Measurements from ENCODE around the gene MMP11.

Gene MMP11

DNA sequence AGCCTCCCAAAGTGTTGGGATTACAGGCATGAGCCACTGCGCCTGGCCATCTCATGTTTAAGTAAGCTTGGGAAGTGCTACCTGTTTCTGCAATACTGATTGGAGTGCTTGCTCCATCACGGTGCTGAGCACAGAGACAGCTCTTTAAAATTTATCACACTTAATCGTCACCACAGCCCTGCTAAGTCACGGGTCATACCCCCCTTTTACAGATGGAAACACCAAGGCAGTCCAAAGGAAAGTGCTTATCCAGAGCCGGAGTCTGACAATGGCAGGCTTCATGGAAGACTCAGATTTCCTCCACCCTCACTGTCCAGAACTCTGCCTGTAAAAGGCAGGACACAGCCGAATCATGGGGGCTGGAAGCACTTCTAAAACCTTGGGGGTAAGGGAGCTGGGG, 12.6 kb upstream of the MMP11 start:
- DNase-seq, result no peak

DNA sequence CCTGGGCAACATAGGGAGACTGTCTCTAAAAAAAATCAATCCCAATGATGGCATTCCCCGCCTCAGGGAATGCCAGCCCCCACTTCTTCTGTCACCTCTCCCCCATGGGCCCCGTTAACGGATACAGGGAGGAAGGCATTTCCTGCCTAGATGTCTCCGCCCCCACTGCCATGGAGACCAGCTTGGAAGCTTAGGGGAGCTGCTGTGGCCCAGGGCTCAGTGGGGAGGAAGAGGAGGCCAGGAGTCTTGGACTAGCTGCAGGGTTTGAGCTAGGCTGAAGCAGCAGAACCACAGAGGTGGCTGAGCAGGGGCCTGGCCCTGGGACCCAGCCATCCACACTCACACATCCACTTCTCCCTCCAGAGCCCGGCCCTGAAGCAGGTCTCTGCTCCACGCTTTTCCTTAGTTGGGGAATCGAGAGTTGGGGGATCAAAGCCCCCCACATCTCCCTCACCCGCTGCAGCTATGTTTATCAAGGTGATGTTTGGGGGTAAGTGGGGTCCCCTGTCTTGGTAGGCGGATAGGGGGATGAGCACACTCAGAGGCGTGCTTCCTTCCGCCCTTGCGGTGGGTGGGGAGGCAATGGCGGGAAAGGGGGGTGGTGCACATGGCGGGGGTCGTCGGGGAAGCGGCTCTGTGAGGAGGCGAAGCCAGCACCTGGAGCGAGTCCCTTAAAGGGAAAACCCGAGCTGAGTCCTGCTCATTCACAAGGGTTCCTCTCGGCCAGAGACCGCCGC, 9.6 kb upstream of the MMP11 start, which contains the start of gene C22orf15:
TSS of gene C22orf15 (plus strand) at position 149 of the 737 bp plus-strand sequence. CDS start at position 466, 317 bp downstream.
- no peak for DNase-seq

DNA sequence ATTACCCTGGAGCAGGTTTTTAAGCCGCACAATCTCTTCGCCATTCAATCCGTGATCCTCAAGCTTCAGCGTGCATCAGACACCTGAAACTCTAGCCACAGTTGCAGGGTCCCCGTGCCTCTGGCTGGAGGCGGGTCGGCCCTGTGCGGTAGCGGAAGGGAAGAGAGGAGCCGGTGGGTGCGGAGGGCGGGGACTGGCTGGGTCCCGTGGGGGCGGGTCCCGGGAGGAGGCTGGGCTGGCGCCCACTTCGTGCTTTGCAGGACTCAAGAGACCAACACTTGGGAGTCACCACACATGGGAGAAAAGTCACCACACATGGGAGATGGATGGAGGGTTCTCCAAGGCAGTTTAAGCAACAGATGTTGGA, 9.1 kb upstream of the MMP11 start:
- peak; percentile 31 for DNase-seq

DNA sequence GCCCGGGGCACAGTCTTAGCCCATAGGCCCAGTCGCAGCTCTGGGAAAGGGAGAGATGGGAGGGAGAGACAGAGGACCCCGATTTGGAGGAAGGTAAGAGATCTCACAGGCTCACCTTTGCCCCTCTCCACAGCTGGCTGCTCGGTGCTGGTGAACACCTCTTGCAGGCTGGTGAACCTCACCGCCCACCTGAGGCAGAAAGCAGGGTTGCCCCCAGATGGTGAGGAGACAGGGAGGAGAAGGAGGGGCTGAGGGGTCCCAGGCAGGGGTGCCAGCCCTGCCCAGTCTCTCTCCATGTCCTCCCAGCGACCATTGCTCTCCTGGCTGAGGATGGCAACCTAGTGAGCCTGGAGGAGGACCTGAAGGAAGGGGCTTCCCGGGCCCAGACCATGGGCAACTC, 8.7 kb upstream of the MMP11 start:
- DNase-seq, result no peak

DNA sequence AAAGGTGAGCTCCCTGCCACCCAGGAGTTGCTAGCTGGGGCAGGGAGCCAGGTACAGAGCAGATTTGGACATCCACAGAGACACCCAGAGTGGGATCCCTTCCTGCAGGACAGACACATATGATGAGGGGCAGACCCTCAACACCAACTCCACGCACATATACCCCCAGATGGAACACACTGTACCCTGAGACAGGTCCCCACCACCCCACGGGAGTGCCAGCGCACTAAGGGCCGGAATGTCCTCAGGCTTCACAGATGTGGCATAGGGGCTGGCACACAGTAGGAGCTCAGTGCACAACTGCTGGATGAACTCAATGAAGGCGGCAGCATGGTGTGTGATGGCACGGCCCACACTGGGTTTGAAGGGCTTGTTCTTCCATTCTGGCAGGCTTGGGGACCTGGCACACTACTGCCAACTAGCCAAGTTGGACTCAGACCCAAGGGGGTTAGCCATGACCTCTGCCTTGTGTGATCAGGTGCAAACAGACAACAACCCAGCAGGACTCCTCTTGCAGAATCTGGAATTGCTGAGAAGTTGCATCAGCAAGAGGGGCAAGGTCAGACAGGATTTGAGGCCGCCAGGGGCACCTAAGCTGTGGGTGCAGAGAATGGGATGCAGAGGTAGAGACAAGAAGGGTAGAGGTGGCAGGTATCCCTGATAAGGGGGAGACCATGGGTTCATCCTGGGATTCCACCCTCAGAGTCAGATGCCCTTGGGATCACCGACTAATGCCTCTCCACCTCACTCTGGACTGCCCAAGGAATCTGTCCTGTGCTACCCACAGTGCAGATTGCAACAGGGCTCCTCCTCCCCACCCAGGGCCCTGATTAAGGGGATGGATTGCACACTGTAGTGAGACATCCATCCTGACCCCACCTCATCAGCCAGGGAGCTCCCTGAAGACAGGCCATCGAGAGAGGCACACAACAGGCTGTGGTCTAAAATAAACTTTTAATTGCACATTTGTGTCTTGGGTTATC, 7.5 kb upstream of the MMP11 start:
- no peak for DNase-seq

DNA sequence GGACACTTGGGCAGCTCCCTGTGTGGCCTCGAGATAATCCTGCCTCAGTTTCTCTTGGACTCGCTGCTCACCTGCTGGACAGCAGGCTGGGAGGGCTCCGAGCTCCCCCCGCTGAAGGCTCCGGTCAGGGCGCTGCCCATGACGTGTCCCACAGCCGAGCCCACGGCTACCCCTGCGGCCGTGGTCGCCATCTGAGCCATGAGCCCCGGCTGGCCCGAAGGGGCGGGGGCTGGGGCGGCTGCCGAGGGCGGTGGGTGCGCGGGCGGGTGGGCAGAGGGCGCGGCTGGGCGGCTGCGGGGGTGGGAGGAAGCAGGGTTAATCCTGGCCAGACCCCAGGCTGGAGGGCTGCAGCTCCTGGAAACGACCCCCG, 5.4 kb upstream of the MMP11 start:
- DNase-seq, result no peak

DNA sequence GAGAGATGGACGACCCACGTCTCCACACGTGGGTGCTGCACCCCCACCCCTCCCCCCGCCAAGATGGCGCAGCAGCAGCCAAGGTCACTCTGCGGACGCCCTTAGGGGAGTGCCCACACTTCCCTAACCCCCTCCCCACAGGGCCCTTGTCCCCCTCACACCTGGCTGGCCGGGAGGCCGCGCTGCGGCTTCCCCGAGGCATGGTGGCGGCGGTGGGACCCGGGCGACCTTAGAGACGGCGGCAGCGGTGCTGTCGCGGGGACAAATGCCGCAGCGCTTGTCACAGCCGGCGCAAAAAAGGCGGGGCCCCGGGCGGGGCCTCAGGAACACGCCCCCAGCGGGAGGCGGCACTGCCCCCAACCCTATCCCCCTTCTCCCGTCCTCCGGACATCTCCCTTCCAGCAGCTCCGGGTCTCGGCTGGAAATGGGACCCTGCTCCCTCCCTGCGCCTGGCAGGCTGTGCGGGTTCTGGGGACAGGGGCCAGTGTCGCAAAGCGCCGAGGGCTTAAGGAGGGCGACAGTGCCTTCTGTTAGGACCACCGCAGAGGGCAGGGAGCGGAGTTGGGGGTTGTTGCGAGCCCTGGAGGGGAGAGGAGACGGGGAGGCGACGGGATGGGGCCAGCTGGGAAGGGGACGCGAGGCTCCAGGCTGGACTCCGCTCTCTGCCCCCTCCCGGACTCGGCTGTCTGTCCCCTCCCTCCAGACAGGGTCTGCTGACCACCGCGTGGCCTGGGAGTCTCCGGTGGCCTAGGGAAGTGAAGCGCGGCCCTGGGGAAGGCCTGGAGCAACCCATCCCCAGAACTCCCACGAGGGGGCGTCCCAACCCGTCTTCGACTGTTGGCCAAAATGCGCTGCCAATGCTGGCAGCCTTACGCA, 4.7 kb upstream of the MMP11 start, which contains the start of gene CHCHD10:
TSS of gene CHCHD10 (minus strand) at position 300 of the 876 bp plus-strand sequence. CDS start at position 202, 98 bp downstream.
- peak; percentile 71 for DNase-seq

DNA sequence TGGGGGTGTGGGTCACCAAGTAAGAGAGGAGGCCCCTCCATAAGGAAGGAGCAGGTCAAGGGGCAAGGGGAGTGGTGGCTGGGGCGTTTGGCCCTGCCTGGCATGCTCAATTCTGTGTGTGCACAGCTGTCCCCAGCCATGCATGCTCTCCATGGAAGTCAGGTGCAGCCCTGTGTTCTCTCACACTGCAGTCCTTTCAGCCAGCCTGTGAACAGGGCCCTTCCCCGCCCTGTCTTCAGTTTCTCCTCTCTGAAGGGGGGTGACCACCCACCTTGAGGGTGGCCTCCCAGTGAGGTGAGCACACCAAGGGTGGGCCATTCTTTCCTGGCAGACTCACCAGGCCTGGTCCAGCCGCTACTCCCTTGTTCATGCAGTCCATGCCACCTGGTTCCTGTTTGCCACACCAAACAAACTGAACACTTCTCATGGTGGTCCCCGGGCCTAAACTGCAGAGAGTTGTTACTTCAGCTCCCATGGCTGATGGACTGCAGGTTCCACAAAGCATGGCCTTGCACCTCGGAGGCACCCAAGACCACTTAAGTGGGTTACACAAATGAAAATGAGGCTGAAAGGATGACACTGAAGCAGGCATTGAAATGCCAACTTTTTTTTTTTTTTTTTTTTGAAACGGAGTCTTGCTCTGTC, 3.2 kb upstream of the MMP11 start:
- no peak for DNase-seq

DNA sequence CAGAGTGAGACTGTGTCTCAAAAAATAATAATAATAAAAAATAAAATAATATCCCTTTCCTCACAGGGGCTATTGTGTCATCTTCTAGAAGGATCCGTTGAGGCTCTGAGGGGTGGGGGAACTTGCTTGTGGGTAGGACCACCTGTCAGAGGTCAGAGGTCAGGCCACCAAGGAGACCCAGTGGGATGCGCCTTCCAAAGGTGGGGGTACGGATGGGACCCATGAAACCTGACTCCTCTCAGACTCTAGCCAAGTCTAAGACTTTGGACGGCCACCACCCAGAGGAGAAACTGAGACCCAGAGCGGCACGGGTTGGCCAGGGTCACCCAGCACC, 367 bp upstream of the MMP11 start:
- DNase-seq, result no peak

DNA sequence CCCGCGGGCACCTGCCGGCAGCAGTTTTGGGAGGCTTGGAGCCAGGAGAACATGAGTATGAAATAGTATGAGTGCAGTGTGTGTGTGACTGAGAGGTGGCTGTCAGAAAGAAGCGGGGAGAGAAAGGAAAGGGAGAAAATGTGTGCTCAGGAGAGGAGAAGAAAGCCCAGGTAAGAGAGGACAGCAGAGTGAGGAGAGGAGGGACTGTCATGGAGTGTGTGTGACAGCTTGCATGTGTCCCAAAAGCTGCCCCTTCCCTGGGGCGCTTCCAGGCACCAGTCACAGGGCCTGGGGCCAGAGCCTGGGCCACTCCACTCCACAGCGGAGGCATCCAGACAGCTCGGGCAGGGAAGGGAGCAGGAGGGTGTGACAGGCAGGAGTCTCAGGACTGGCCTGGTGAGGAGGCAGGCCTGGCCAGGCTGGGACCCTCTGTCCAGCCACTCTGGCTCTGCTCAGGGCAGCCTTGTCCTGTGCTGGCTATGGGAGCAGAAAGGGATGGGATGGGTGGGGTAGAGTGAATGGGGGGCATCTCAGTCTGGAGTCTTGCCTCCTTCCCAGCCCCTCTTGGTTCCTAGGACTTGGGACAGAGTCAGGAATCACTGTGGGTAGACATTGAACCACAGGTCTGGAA, 949 bp downstream of the MMP11 start:
- DNase-seq, result no peak

DNA sequence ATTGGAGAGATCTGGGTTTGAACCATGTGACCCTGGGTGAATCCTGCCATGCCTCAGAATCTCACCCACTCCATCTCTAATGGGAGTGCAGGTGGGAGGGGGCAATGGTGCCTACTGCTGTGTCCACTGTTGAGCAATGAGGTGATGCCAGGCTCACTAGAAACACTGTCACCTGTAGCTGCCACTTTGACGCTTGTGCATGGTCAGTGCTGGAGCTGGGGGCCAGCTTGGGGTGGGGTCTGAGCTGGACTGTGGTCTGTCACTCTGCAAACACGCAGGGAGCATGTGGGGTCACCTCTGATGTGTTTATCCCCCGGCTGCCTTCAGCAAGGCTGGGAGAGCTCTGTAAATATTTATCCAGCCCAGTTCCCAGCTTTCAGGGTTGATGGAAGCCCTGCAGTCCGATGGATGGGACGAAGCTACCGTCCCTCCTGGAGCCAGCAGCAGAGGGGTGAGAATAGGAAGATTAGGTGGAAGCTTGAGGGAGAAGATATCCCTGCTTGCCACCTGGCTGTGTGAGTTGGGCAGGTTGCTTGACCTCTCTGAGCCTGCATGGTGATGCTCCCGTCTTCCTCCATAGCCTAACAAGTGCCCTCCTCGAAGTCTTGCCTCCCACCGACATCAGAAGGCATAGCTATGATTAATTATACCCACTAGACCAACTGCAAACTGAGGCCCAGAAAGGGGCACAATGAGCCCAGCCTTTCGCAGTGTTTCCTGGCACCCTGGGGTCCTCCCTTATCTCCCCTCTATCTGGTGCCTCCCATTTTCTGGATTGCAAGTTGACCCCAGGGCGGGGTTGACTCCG, 1.7 kb downstream of the MMP11 start:
- no peak for DNase-seq

DNA sequence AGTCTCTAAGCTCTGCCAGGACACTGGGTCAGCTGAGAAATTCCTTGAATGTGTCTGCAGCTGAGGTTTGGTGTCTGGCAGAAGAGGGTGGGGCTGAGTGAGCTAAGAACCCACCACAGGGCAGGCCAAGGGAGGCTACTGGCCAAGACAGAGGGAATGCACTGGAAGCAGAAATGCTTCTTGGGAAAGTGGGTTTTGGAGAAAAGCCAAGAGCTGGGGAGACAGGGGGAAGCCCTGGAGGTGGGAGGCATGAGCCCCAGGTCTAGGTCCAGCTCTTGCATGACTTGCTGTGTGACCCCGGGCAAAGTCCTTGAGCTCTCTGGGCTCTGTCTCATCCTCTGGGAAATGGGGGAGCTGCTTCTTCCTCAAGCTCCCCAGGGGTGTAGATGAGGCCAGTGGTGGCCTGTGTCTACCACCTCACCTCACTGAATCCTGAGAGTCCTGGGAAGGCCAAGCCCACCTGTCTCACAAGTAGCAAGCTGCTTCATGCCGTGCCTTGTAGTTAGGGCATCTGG, 2.3 kb downstream of the MMP11 start:
- no peak for DNase-seq

DNA sequence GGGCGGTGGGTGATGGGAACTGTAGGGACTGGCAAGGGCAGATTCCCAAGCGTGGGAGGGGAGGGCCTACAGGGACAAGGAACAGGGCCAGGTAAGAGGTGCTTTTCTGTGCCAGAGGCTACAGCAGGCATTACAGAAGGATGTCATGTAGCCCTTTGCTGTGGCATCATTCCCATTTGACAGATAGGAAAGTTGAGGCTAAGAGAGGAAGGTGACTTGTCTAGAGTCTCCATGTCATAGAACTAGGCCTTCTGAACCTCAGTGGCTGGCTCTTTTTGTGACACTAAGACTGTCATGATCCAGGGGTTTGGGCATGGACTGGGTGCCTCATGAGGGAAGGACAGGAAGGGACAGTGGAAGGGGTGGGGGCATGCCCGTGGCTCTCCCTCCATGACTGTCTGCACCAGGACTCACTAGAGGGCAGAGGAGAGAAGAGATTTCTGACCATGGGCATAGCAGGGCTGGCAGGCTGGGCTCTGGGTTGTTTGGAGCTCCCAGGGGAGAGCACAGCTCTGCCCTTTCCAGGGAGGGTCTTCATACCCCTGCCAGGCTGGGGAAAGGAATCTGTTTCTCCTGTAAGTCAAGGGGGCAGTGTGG, 3.2 kb downstream of the MMP11 start:
- no peak for DNase-seq

DNA sequence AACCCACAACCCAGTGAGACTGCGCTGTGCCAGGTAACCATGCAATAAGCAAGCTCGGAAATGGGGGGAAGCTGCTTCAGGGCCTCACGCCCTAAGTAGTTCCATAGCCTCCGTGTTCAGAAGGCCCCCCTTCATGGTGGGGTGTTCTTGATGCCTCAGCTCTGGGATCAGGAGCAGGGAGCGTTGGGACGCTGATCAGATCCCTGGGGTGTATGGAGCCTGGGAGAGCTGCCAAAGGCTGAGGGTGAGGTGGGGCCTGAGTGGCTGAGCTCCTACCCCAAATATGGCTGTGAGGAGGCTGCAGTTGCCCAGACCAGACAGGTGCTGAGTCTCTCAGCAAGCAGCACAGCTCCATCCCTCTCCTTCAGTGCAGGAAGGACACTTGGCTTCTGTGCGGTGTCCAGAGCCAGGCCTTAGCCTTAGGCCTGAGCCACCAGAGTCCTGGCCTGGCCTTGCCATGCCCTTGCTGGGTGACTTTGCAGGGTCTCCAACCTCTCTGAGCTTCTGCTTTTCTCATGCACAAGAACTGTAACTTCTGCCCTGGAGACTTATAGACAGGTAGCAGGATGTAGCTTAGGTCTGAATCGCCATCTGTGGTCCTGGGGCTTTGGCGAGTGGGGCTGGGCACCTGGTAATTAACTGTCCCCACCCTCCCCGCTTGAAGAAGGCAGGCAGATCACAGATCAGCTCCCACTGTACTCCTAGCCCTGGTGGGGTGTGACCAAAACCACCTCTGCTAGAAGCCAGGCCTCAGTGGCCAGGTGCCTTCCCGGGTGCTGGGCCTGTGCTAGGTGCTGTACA, 5.3 kb downstream of the MMP11 start:
- DNase-seq, result no peak

DNA sequence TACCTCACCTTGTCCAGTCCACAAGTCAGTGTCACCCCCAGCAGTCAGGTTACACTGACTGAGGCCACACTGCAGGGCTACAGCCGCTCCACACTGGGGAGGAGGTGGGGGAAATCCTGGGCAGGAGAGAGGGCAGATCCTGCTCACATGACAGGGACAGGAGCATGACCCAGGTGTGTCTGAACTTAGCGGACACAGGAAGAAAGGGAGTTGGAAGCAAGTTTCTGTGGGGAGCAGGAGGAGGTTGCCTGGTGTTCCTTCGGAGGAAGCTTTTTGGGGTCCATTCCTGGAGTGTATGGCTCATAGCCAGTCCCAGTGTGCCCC, 5.9 kb downstream of the MMP11 start:
- DNase-seq, result no peak

DNA sequence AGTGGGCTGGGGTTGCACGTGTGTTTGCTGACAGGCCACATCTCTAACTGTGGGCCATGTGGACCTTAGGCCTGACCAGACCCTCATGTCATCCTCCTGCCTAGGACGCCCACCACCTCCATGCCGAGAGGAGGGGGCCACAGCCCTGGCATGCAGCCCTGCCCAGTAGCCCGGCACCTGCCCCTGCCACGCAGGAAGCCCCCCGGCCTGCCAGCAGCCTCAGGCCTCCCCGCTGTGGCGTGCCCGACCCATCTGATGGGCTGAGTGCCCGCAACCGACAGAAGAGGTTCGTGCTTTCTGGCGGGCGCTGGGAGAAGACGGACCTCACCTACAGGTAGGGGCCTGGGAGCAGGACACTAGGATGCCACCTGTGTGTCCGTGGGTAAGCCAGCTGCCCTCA, 6.4 kb downstream of the MMP11 start:
- DNase-seq, result no peak

DNA sequence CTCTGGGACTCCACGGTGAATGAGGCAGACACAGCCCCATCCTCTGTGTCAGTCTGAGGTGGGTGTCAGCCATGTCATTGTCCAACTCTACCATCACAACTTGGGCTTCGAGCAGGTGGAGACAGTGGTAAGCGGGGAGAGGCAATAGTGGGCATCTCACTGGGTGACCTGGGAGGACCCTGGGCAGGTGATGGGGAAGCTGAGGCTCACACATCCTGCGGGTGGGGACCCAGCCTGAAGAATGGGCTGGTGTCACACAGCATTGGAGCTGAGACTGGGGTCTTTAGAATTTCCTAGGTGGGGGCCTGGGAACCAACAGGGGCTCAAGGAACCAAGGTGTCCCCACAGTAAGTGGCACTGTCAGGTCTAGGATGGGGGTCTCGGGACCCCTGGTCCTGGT, 7.1 kb downstream of the MMP11 start:
- no peak for DNase-seq

DNA sequence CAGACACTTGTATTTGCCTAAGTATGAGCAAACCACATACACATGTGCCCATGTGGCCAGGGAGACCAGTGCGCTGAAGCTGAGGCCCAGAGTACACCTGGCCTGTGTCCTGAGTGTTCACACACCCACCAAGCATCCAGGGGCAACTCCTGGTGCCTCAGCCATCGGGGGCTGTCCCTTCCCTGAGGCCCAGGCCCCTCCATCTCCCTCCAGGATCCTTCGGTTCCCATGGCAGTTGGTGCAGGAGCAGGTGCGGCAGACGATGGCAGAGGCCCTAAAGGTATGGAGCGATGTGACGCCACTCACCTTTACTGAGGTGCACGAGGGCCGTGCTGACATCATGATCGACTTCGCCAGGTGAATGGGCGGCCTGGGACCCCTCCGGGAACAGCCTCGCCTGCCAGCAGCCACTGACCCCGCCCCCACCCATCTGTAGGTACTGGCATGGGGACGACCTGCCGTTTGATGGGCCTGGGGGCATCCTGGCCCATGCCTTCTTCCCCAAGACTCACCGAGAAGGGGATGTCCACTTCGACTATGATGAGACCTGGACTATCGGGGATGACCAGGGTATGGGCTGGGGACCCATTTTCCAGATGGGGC, 7.6 kb downstream of the MMP11 start:
- DNase-seq, result no peak

DNA sequence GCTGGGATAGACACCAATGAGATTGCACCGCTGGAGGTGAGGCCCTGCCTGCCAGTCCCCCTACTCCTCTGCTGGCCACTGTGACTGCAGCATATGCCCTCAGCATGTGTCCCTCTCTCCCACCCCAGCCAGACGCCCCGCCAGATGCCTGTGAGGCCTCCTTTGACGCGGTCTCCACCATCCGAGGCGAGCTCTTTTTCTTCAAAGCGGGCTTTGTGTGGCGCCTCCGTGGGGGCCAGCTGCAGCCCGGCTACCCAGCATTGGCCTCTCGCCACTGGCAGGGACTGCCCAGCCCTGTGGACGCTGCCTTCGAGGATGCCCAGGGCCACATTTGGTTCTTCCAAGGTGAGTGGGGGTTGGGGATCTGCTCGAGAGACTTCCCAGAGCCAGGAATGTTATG, 8.4 kb downstream of the MMP11 start:
- DNase-seq, result no peak

Measured in activated effector memory CD4-positive, alpha-beta T cell treated with Interleukin-2 at 50 U/mL for 16 hours (primary cell).